CD4-positive, alpha-beta T cell (primary cell): ENCODE measurements around the gene CRB1. TPM values are rescaled to one million over a fixed set of nuclear protein-coding genes. Genes with fewer than 3 reads are reported as not detected.

Experiments
- ATAC-seq: fragments of 200-7000 bp; cut with Tn5 transposase; one replicate; pipeline ENCODE4 v1.10.0; 2022; ENCODE audit warnings: mild to moderate bottlenecking; ENCODE audit not compliant: poor library complexity
- CTCF ChIA-PET: fragments of 350-600 bp; sonication (Branson Sonifier 250); formaldehyde crosslinking; loops from one replicate; lab custom pipeline; 2021; ENCODE audit warnings: antibody characterized with exemption, inconsistent platforms; lab: Charles Lee
- POLR2A ChIA-PET: fragments of 350-600 bp; sonication (Branson Sonifier 250); formaldehyde crosslinking; loops from one replicate; lab custom pipeline; 2021; ENCODE audit warnings: antibody characterized with exemption, inconsistent platforms; lab: Charles Lee
- DNase-seq, 14 experiments: peaks; one replicate each; pipeline ENCODE4 v3.0.0-alpha.2; 2013 to 2020; ENCODE audit warnings: mixed read lengths in 2 of 14
- H3K27ac ChIP-seq, 2 donors: one replicate each; pipeline versions ENCODE4 v1.5.1 to v1.7.0; 2013; ENCODE audit warnings: low read length in 2 of 2, low read depth in 1 of 2, mild to moderate bottlenecking in 1 of 2
- H3K27me3 ChIP-seq, 2 experiments: 1 replicate in 1 of 2; 2 replicates in 1 of 2; pipeline versions ENCODE4 v1.6.1 to v1.7.0; 2013; ENCODE audit warnings: low read length in 2 of 2, control low read depth in 1 of 2, mild to moderate bottlenecking in 1 of 2, moderate library complexity in 1 of 2; ENCODE audit not compliant: insufficient read depth in 2 of 2, control insufficient read depth in 1 of 2
- H3K36me3 ChIP-seq: one replicate; pipeline ENCODE4 v1.6.1; 2013; ENCODE audit warnings: low read length, control low read depth; ENCODE audit not compliant: insufficient read depth
- H3K4me1 ChIP-seq: one replicate; pipeline ENCODE4 v1.6.1; 2013; ENCODE audit warnings: low read length, control low read depth; ENCODE audit not compliant: insufficient read depth
- H3K4me3 ChIP-seq: one replicate; pipeline ENCODE4 v1.5.1; 2013; ENCODE audit warnings: mild to moderate bottlenecking, low read length, moderate library complexity
- H3K9me3 ChIP-seq, 2 experiments: 1 replicate in 1 of 2; 2 replicates in 1 of 2; pipeline versions ENCODE4 v1.6.1 to v1.7.0; 2013; ENCODE audit warnings: low read length in 2 of 2, mild to moderate bottlenecking in 2 of 2, control low read depth in 1 of 2, moderate library complexity in 1 of 2; ENCODE audit not compliant: control insufficient read depth in 1 of 2, insufficient read depth in 1 of 2
- H3K27ac Mint-ChIP-seq: one replicate; pipeline ENCODE4 v1.8.0; 2020; ENCODE audit warnings: mixed read lengths
- H3K27me3 Mint-ChIP-seq: one replicate; pipeline ENCODE4 v1.8.0; 2021; ENCODE audit warnings: mixed read lengths
- H3K36me3 Mint-ChIP-seq: one replicate; pipeline ENCODE4 v1.8.0; 2021; ENCODE audit warnings: low read depth, mixed read lengths
- H3K4me1 Mint-ChIP-seq: one replicate; pipeline ENCODE4 v1.8.0; 2021; ENCODE audit warnings: low read depth, mixed read lengths
- H3K4me3 Mint-ChIP-seq: one replicate; pipeline ENCODE4 v1.8.0; 2020; ENCODE audit warnings: mild to moderate bottlenecking, mixed read lengths
- H3K9me3 Mint-ChIP-seq: one replicate; pipeline ENCODE4 v1.8.0; 2020; ENCODE audit warnings: mixed read lengths
- intact Hi-C, 2 experiments: fragments of 100-400 bp; cut with DNase I in 1 of 2; cut with micrococcal nuclease in 1 of 2; formaldehyde crosslinking; loops; one replicate each; pipeline versions ENCODE4 v1.15.1 to v1.9.0; 2023 to 2025; cut with DNase I, micrococcal nuclease
- total RNA-seq, 174 experiments: library from RNA in 2 of 174; stranded (reverse) in 2 of 174; gene quantifications; one replicate each; pipeline ENCODE4 v1.2.3 and lab custom pipeline; 2021 to 2026
- TF ChIP-seq, protein P1 (sequence below): fragments of 200-600 bp; IDR thresholded peaks from one replicate; pipeline ENCODE4 v1.8.0; 2022; ENCODE audit warnings: antibody characterized with exemption, mild to moderate bottlenecking

The CRB1 gene
- total RNA-seq, 2 experiments from 2014 or later, result 0.17 to 0.25 TPM

DNA sequence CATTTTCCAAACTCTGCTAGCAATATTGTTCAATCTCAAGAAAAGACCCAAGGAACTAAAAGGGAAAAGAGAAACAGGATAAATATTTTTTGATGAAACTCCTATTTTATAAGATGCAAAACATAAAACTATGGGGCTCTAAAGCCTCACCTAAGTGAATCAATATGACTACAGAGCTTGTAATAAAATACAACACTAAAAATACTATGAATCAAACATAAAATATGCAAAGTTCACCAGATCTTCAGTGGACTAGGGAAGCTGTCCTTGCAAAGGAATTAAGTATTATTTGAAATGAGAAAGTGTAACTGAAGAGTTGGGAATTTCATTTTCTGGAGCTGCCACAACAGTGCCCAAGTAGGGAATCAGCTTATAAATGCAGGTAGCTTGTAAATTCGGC, 124.5 kb downstream of the CRB1 start:
- H3K27me3 ChIP-seq, result no peaks in the 10 kb centered on the region
- H3K4me3 ChIP-seq, result no peak overlapping the region
- H3K9me3 ChIP-seq, result no peaks in the 10 kb centered on the region
- Mint-ChIP-seq H3K36me3 (no peaks in the 10 kb centered on the region), H3K4me3 (no peak overlapping the region), H3K27ac (peak overlapping the region; percentile 89), H3K4me1 (peaks cover 50% of the 10 kb centered on the region), H3K27me3 (no peaks in the 10 kb centered on the region), H3K9me3 (no peaks in the 10 kb centered on the region)
- intact Hi-C loops, result loop anchor here (10.0 kb wide), 2 partner anchors 522 to 532 kb away; partner anchors contain the start of gene LHX9 (in 1 of the 2)
- H3K4me1 ChIP-seq, result peaks cover 13% of the 10 kb centered on the region
- TF ChIP-seq, protein P1, sequence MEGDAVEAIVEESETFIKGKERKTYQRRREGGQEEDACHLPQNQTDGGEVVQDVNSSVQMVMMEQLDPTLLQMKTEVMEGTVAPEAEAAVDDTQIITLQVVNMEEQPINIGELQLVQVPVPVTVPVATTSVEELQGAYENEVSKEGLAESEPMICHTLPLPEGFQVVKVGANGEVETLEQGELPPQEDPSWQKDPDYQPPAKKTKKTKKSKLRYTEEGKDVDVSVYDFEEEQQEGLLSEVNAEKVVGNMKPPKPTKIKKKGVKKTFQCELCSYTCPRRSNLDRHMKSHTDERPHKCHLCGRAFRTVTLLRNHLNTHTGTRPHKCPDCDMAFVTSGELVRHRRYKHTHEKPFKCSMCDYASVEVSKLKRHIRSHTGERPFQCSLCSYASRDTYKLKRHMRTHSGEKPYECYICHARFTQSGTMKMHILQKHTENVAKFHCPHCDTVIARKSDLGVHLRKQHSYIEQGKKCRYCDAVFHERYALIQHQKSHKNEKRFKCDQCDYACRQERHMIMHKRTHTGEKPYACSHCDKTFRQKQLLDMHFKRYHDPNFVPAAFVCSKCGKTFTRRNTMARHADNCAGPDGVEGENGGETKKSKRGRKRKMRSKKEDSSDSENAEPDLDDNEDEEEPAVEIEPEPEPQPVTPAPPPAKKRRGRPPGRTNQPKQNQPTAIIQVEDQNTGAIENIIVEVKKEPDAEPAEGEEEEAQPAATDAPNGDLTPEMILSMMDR, result no peak
- DNase-seq (no peak), ATAC-seq (no peak)
- no peaks in the 10 kb centered on the region for H3K36me3 ChIP-seq
- ChIA-PET POLR2A (interaction anchor here (0.6 kb wide), 1 partner anchor 8 kb away, joined by 3 read pairs; no protein-coding TSS in a partner anchor), CTCF (interaction anchor here (1.3 to 2.9 kb wide), 2 partner anchors 7 to 24 kb away, joined by 5 to 18 read pairs; no protein-coding TSS in a partner anchor)
- no peak overlapping the region for H3K27ac ChIP-seq

GRCh38 chr1:197393105-197393504, 125.1 kb downstream of the CRB1 start:
- Histone ChIP-seq H3K4me3 (no peak overlapping the region), H3K9me3 (no peaks in the 10 kb centered on the region), H3K27ac (no peak overlapping the region), H3K36me3 (no peaks in the 10 kb centered on the region), H3K4me1 (peaks cover 13% of the 10 kb centered on the region), H3K27me3 (no peaks in the 10 kb centered on the region)
- H3K4me1 Mint-ChIP-seq, result peaks cover 50% of the 10 kb centered on the region
- POLR2A ChIA-PET, result no interaction called here
- CTCF ChIA-PET, result no interaction called here
- H3K27ac Mint-ChIP-seq, result peak overlapping the region; percentile 50
- no peak overlapping the region for H3K4me3 Mint-ChIP-seq
- intact Hi-C loops, result loop anchor here (10.0 kb wide), 2 partner anchors 522 to 532 kb away; partner anchors contain the start of gene LHX9 (in 1 of the 2)
- H3K9me3 Mint-ChIP-seq, result no peaks in the 10 kb centered on the region
- H3K36me3 Mint-ChIP-seq, result no peaks in the 10 kb centered on the region
- TF ChIP-seq, protein P1, result no peak
- H3K27me3 Mint-ChIP-seq, result no peaks in the 10 kb centered on the region
- ATAC-seq (peak; percentile 35), DNase-seq (peak in 3 of 14 experiments; percentile 9 to 51 (median 44))

DNA sequence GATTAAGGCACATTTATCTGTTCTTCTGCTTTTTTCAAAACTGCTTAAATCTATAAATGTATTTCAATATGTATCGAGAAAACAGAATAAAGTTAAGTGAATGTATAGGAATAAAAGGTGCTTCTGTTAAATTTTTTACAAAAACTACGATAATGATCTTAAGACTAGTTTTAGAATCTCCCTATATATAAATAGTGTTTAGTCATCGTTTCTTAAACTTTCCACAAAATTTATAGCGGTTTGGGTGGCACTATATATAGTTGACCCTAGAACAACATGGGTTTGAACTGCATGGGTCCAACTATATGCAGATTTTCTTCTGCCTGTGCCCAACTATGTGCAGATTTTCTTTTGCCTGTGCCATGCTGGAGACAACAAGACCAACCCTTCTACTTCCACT, 125.7 kb downstream of the CRB1 start:
- H3K4me1 ChIP-seq, result peaks cover 13% of the 10 kb centered on the region
- Mint-ChIP-seq H3K36me3 (no peaks in the 10 kb centered on the region), H3K27me3 (no peaks in the 10 kb centered on the region), H3K9me3 (no peaks in the 10 kb centered on the region), H3K4me1 (peaks cover 50% of the 10 kb centered on the region), H3K27ac (no peak overlapping the region), H3K4me3 (no peak overlapping the region)
- ChIA-PET POLR2A (no interaction called here), CTCF (no interaction called here)
- no peaks in the 10 kb centered on the region for H3K27me3 ChIP-seq
- DNase-seq, result no peak
- no peaks in the 10 kb centered on the region for H3K36me3 ChIP-seq
- no peaks in the 10 kb centered on the region for H3K9me3 ChIP-seq
- TF ChIP-seq, protein P1, result no peak
- no peak overlapping the region for H3K27ac ChIP-seq
- ATAC-seq, result no peak
- intact Hi-C loops, result loop anchor here (10.0 kb wide), 2 partner anchors 521 to 531 kb away; partner anchors contain the start of gene LHX9 (in 1 of the 2)
- H3K4me3 ChIP-seq, result no peak overlapping the region
